Measurements from ENCODE around the gene P2RY1.

The P2RY1 gene, protein sequence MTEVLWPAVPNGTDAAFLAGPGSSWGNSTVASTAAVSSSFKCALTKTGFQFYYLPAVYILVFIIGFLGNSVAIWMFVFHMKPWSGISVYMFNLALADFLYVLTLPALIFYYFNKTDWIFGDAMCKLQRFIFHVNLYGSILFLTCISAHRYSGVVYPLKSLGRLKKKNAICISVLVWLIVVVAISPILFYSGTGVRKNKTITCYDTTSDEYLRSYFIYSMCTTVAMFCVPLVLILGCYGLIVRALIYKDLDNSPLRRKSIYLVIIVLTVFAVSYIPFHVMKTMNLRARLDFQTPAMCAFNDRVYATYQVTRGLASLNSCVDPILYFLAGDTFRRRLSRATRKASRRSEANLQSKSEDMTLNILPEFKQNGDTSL

DNA sequence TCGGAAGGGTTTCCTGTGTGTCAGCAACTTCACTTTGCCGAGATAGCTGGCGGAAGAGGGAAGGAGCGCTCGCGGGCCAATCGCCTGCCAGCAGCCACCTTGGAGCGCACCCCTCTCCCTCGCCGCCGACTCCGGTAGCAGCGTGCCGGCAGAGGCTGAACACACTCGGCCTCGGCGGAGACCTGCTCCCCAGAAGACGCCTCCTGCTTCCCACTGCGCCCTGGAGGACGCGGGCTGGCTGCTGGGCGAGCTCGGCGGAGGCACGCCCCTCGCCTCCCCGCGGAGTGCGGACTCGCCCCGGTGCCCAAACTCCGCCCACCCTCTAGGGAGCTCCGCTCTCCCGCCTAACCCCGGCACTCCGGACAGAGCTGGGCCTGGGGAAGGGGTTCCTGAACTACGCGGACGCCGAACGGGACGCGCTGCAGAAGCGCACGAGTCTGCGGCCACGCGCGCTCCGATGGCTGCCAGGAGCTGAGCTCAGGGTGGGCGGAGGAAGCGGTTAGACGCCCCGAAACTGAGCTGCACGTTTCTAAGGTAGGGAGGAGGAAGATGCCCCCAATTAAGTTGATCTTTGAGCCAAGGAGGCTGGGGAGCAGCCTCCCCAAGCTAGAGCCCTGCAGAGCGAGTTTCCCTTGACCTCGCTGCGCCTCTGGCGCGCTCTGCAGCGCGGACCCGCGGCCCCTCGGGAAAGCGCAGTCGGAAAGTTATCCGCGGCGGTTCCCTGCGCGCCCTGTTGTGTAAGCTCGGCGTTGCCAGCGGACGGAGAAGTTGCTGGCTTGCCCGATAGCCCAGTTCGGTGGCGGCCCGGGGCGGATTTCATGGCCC, at the start of gene P2RY1:
TSS of gene P2RY1 (plus strand) at position 356 of the 825 bp plus-strand sequence. CDS start 652 bp downstream, outside the sequence.
- peak within 1 kb of the TSS; percentile 39 for H3K4me3 ChIP-seq (ENCODE audit: low read depth, low read length)
- TF ChIP-seq, protein P1, sequence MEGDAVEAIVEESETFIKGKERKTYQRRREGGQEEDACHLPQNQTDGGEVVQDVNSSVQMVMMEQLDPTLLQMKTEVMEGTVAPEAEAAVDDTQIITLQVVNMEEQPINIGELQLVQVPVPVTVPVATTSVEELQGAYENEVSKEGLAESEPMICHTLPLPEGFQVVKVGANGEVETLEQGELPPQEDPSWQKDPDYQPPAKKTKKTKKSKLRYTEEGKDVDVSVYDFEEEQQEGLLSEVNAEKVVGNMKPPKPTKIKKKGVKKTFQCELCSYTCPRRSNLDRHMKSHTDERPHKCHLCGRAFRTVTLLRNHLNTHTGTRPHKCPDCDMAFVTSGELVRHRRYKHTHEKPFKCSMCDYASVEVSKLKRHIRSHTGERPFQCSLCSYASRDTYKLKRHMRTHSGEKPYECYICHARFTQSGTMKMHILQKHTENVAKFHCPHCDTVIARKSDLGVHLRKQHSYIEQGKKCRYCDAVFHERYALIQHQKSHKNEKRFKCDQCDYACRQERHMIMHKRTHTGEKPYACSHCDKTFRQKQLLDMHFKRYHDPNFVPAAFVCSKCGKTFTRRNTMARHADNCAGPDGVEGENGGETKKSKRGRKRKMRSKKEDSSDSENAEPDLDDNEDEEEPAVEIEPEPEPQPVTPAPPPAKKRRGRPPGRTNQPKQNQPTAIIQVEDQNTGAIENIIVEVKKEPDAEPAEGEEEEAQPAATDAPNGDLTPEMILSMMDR (IDR thresholded peaks at IDR 0.05; ENCODE audit: low read depth, low read length), result no peak

DNA sequence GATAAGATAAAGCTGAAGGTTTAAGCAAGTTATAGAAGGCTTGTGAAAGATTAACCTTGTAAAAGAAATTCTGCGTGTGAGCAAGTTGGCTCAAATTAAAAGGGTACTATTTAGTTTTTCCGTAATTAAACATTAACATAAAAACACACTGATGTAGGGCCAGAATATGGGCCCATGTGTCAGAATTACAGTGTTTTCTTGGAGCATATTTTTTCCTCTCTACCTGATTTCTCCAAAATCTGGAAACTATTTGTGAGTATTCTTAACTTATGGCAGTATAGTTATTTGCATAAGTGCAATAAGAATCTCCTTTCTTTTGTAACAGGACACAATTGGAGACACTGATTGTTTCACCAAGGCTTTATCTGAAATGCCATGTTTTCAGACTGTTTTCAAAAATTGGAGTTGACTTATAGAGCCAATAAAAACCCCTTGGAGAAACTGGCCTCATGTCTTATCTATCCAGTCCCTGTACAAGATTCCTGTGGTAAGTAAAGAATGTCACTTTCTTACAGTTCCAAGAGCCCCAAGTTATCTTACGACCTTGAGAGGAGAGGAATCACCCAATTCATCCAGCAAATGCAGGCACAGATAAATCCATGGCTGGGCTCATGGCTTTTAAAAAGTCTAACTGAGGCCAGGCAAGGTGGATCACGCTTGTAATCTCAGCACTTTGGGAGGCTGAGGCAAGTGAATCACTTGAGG, 47.8 kb upstream of the P2RY1 start:
- TF ChIP-seq, protein P1 (IDR thresholded peaks at IDR 0.05; ENCODE audit: low read depth, low read length), result no peak
- no peak overlapping the region for H3K4me3 ChIP-seq (ENCODE audit: low read depth, low read length)

DNA sequence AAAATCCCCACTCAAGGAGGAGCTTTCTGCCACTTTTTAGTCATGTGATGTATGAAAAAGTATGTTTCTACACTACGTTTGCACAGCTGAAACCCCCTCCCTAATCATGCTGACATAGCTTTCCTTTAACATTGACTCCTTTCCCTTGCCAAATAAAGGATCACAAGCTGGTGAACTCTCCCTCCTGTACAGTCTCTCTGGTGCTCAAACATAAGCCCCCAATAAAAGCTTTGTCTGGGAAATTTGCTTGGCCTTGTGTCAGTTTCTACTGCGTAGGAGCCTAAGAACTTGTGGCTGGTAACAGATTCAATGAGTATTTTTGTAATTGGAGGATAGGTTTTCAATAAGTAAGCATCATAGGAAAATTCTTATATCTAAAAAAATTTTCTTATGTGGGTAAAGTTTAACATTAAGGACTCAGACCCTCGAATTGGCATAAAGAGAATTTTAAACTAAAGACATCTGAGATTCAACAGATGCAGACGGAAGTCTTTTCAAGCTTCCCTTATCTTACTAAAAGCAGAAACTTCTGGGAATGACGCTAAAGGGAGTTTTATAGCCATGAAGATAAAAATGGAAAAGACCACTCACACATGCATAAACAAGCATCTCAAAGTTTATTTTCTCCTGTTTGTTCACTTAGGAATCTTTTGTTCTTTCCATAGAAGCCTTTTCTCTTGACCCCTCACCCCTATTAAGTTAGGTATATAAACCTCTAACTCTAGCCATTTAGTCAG, 44.1 kb upstream of the P2RY1 start:
- TF ChIP-seq, protein P1 (IDR thresholded peaks at IDR 0.05; ENCODE audit: low read depth, low read length), result no peak
- H3K4me3 ChIP-seq (ENCODE audit: low read depth, low read length), result no peak overlapping the region

DNA sequence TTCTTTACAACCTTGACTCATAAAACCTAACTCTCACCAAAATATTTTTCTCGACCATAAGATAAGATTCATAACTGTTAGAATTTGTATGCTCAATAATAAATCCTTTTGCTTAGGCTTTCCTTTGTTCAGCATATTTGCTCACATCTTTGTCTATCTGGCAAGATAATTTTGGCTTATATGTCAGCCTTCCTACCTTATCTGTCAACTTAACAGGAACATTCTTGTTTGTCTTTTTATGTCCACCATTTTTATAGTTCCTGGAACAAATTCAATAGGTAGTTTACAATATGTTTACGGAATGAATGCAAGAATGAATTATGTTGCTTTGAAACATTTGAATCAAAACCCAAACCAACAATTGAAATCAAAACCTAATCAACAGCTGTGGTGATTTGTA, 41.0 kb upstream of the P2RY1 start:
- no peak overlapping the region for H3K4me3 ChIP-seq (ENCODE audit: low read depth, low read length)
- TF ChIP-seq, protein P1 (IDR thresholded peaks at IDR 0.05; ENCODE audit: low read depth, low read length), result no peak

DNA sequence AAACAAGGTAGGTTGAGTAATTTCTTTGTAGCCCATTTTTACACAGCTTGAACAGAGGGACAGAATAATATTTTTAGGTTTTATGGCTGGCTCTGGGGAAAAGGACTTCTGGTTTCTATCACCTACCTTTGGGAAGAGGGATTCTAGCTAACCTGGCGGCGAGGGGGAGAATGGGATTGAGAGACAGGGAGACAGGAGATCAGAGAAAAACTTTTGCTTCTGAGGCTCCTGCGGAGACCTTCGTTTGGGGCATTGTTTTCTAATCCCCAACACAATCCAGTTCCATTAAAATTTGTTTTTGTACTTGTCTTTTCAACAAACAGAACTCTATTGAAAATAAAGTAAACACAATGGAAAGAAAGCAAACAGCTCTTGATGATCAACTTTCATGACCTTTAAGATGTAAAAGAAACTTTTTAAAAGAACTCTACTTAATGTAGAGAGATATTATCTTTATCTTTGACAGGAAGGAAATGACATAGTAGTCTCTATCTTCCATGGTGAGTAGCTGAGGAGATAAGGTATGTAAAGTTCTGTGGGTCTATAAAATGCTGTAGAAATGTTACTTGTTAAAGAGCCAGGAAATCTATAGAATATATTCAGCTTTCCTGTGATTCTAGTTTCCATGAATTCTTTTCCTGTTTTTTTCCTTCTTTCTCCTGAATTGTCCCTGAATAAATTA, 37.0 kb upstream of the P2RY1 start:
- no peak overlapping the region for H3K4me3 ChIP-seq (ENCODE audit: low read depth, low read length)
- TF ChIP-seq, protein P1 (IDR thresholded peaks at IDR 0.05; ENCODE audit: low read depth, low read length), result no peak

DNA sequence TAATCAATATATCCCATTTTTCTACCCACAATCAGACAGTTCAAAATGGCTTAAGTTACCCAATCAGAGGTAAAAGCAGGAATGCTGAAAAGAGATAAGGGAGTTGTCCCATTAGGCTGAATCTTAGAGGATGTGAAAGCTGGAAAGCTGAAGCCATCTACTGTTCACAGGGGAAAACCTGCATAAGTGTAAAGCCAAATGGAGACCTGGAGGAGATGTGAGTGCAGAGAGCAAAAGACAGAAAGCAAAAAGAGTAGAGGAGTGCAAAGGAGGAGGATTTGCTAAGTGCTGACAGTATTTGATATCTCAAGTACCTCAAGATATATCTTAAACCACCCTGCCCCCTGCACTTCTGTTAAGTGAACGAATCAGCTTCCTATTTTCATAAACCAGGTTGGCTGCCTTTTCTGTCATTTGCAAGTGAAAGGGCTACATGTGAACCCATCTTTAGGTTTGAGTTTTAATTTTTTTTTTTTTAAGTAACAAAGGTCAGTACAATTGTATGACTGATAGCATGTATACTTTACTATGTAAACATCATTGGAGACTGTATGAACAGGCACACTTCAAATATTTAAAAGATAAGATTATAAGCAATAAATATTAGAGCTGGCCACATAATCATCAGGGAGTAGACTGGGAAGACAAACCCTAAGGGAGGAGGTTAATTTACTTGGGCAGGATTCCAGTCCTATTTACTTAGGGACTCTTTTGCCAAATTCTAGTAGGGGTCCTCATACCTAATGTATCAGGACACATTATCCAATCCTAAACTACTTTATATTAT, 22.8 kb upstream of the P2RY1 start:
- TF ChIP-seq, protein P1 (IDR thresholded peaks at IDR 0.05; ENCODE audit: low read depth, low read length), result no peak
- no peak overlapping the region for H3K4me3 ChIP-seq (ENCODE audit: low read depth, low read length)

Measured in WI38 (cell line).